Fibroblast of villous mesenchyme (primary cell): ENCODE data around the gene MS4A2. TPM values are rescaled to one million over a fixed set of nuclear protein-coding genes. Genes with fewer than 3 reads are reported as not detected.

ENCODE experiments used
- DNase-seq: peaks from one replicate; pipeline ENCODE4 v3.0.0-alpha.2; 2010; ENCODE audit warnings: low read depth
- H3K4me3 ChIP-seq: 2 replicates; pipeline ENCODE4 v1.5.1; 2011; ENCODE audit warnings: low read depth, mild to moderate bottlenecking, low read length
- CTCF ChIP-seq: IDR thresholded peaks from 2 replicates; pipeline ENCODE4 v1.5.1; 2012; ENCODE audit warnings: low read depth, mild to moderate bottlenecking, low read length; ENCODE audit not compliant: insufficient read depth
- total RNA-seq: library from RNA; depleted of rRNA; stranded (reverse); fragments of >200 nt; gene quantifications from 2 replicates; pipeline ENCODE4 v1.2.3, GENCODE V29; 2012

Gene MS4A2
- total RNA-seq, 1 donor = not detected

- no peak for TF ChIP-seq CTCF
- no peak overlapping the region for H3K4me3 ChIP-seq
- no peak for DNase-seq
Measured at GRCh38 chr11:60145677-60146076, 57.2 kb downstream of the MS4A2 start.

Other genes with a start within 250 kb of the MS4A2 start
- not detected in 2 replicates for gene CBLIF, start 243.2 kb upstream of the MS4A2 start, total RNA-seq
- gene TCN1, start 222.2 kb upstream of the MS4A2 start, total RNA-seq = not detected in 2 replicates
- gene OOSP3, start 209.9 kb upstream of the MS4A2 start, total RNA-seq = not detected in 2 replicates
- not detected in 2 replicates for gene OOSP1, start 150.2 kb upstream of the MS4A2 start, total RNA-seq
- gene OOSP4A, start 124.6 kb upstream of the MS4A2 start, total RNA-seq = not detected in 2 replicates
- gene OOSP4B, start 71.5 kb upstream of the MS4A2 start, total RNA-seq = not detected in 2 replicates
- gene OOSP2, start 48.3 kb upstream of the MS4A2 start, total RNA-seq = not detected in 2 replicates
- gene MS4A3, start 32.0 kb upstream of the MS4A2 start, total RNA-seq = not detected in 2 replicates
- gene MS4A6A, start 94.4 kb downstream of the MS4A2 start, total RNA-seq = not detected in 2 replicates
- gene MS4A4E, start 154.5 kb downstream of the MS4A2 start, total RNA-seq = not detected in 2 replicates
- gene MS4A4A, start 192.0 kb downstream of the MS4A2 start, total RNA-seq = not detected in 2 replicates
- gene MS4A6E, start 238.6 kb downstream of the MS4A2 start, total RNA-seq = not detected in 2 replicates